Activated naive CD4-positive, alpha-beta T cell treated with anti-CD3 and anti-CD28 coated beads, Interleukin-2, amount 50 U/mL, for 24 hours (primary cell): ENCODE data around the gene PLK2.

Experiments used
- H3K27ac Mint-ChIP-seq: one replicate; pipeline ENCODE4 v1.8.0; 2021; ENCODE audit warnings: mild to moderate bottlenecking, mixed read lengths
- H3K27me3 Mint-ChIP-seq: one replicate; pipeline ENCODE4 v1.8.0; 2021; ENCODE audit warnings: mixed read lengths
- H3K36me3 Mint-ChIP-seq: one replicate; pipeline ENCODE4 v1.8.0; 2021; ENCODE audit warnings: mixed read lengths
- H3K4me1 Mint-ChIP-seq: one replicate; pipeline ENCODE4 v1.8.0; 2021; ENCODE audit warnings: mixed read lengths
- H3K4me3 Mint-ChIP-seq: one replicate; pipeline ENCODE4 v1.8.0; 2021; ENCODE audit warnings: mild to moderate bottlenecking, mixed read lengths
- H3K9me3 Mint-ChIP-seq: one replicate; pipeline ENCODE4 v1.8.0; 2021; ENCODE audit warnings: mixed read lengths

PLK2 gene

GRCh38 chr5:58440901-58441460 is 18.9 kb downstream of the PLK2 start:
- no peaks in the 10 kb centered on the region for H3K9me3 Mint-ChIP-seq
- H3K27me3 Mint-ChIP-seq, result peaks cover 3% of the 10 kb centered on the region
- H3K27ac Mint-ChIP-seq, result no peak overlapping the region
- no peaks in the 10 kb centered on the region for H3K36me3 Mint-ChIP-seq
- no peak overlapping the region for H3K4me3 Mint-ChIP-seq
- no peaks in the 10 kb centered on the region for H3K4me1 Mint-ChIP-seq

GRCh38 chr5:58439094-58439644 is 20.7 kb downstream of the PLK2 start:
- Mint-ChIP-seq H3K27me3 (no peaks in the 10 kb centered on the region), H3K9me3 (no peaks in the 10 kb centered on the region), H3K27ac (no peak overlapping the region), H3K4me3 (no peak overlapping the region), H3K36me3 (no peaks in the 10 kb centered on the region), H3K4me1 (peaks cover 5% of the 10 kb centered on the region)

GRCh38 chr5:58437661-58438060 is 22.2 kb downstream of the PLK2 start:
- no peak overlapping the region for H3K27ac Mint-ChIP-seq
- H3K9me3 Mint-ChIP-seq, result no peaks in the 10 kb centered on the region
- peaks cover 5% of the 10 kb centered on the region for H3K4me1 Mint-ChIP-seq
- no peak overlapping the region for H3K4me3 Mint-ChIP-seq
- no peaks in the 10 kb centered on the region for H3K36me3 Mint-ChIP-seq
- H3K27me3 Mint-ChIP-seq, result no peaks in the 10 kb centered on the region

- Mint-ChIP-seq H3K36me3 (no peaks in the 10 kb centered on the region), H3K27me3 (peaks cover 2% of the 10 kb centered on the region), H3K27ac (no peak overlapping the region), H3K4me1 (peaks cover 5% of the 10 kb centered on the region), H3K9me3 (no peaks in the 10 kb centered on the region), H3K4me3 (no peak overlapping the region)
Observed at GRCh38 chr5:58431832-58432231, 28.1 kb downstream of the PLK2 start.

- no peak overlapping the region for H3K4me3 Mint-ChIP-seq
- H3K27ac Mint-ChIP-seq, result no peak overlapping the region
- no peaks in the 10 kb centered on the region for H3K4me1 Mint-ChIP-seq
- peaks cover 8% of the 10 kb centered on the region for H3K27me3 Mint-ChIP-seq
- no peaks in the 10 kb centered on the region for H3K36me3 Mint-ChIP-seq
- H3K9me3 Mint-ChIP-seq, result no peaks in the 10 kb centered on the region
Observed at GRCh38 chr5:58412932-58413331, 47.0 kb downstream of the PLK2 start.

GRCh38 chr5:58412081-58412480 is 47.8 kb downstream of the PLK2 start:
- no peaks in the 10 kb centered on the region for H3K9me3 Mint-ChIP-seq

GRCh38 chr5:58411372-58411771 is 48.5 kb downstream of the PLK2 start:
- H3K27ac Mint-ChIP-seq, result no peak overlapping the region
- H3K27me3 Mint-ChIP-seq, result peaks cover 8% of the 10 kb centered on the region
- H3K36me3 Mint-ChIP-seq, result no peaks in the 10 kb centered on the region
- no peaks in the 10 kb centered on the region for H3K4me1 Mint-ChIP-seq
- no peaks in the 10 kb centered on the region for H3K9me3 Mint-ChIP-seq
- no peak overlapping the region for H3K4me3 Mint-ChIP-seq

More at GRCh38 chr5:58412081-58412480, 47.8 kb downstream of the PLK2 start:
- H3K4me3 Mint-ChIP-seq, result no peak overlapping the region
- H3K27me3 Mint-ChIP-seq, result peaks cover 8% of the 10 kb centered on the region
- no peaks in the 10 kb centered on the region for H3K4me1 Mint-ChIP-seq
- no peak overlapping the region for H3K27ac Mint-ChIP-seq
- H3K36me3 Mint-ChIP-seq, result no peaks in the 10 kb centered on the region

GRCh38 chr5:58410441-58410840 is 49.4 kb downstream of the PLK2 start:
- H3K27ac Mint-ChIP-seq, result no peak overlapping the region
- peaks cover 8% of the 10 kb centered on the region for H3K27me3 Mint-ChIP-seq
- no peaks in the 10 kb centered on the region for H3K4me1 Mint-ChIP-seq
- no peaks in the 10 kb centered on the region for H3K36me3 Mint-ChIP-seq
- H3K4me3 Mint-ChIP-seq, result no peak overlapping the region
- H3K9me3 Mint-ChIP-seq, result no peaks in the 10 kb centered on the region

- H3K27me3 Mint-ChIP-seq, result peaks cover 10% of the 10 kb centered on the region
- no peaks in the 10 kb centered on the region for H3K36me3 Mint-ChIP-seq
- H3K4me1 Mint-ChIP-seq, result no peaks in the 10 kb centered on the region
- H3K4me3 Mint-ChIP-seq, result no peak overlapping the region
- no peaks in the 10 kb centered on the region for H3K9me3 Mint-ChIP-seq
- no peak overlapping the region for H3K27ac Mint-ChIP-seq
Observed at GRCh38 chr5:58407042-58407719, 52.7 kb downstream of the PLK2 start.

GRCh38 chr5:58406394-58406793 is 53.5 kb downstream of the PLK2 start:
- no peaks in the 10 kb centered on the region for H3K36me3 Mint-ChIP-seq
- H3K27ac Mint-ChIP-seq, result no peak overlapping the region
- H3K27me3 Mint-ChIP-seq, result peaks cover 10% of the 10 kb centered on the region
- no peaks in the 10 kb centered on the region for H3K4me1 Mint-ChIP-seq
- H3K9me3 Mint-ChIP-seq, result no peaks in the 10 kb centered on the region
- H3K4me3 Mint-ChIP-seq, result no peak overlapping the region

GRCh38 chr5:58405175-58405574 is 54.7 kb downstream of the PLK2 start:
- Mint-ChIP-seq H3K36me3 (no peaks in the 10 kb centered on the region), H3K4me3 (no peak overlapping the region), H3K9me3 (no peaks in the 10 kb centered on the region), H3K4me1 (no peaks in the 10 kb centered on the region), H3K27me3 (peaks cover 10% of the 10 kb centered on the region), H3K27ac (no peak overlapping the region)

- no peaks in the 10 kb centered on the region for H3K36me3 Mint-ChIP-seq
- no peak overlapping the region for H3K4me3 Mint-ChIP-seq
- peaks cover 10% of the 10 kb centered on the region for H3K27me3 Mint-ChIP-seq
- H3K4me1 Mint-ChIP-seq, result no peaks in the 10 kb centered on the region
- no peaks in the 10 kb centered on the region for H3K9me3 Mint-ChIP-seq
- H3K27ac Mint-ChIP-seq, result no peak overlapping the region
Observed at GRCh38 chr5:58404734-58405133, 55.2 kb downstream of the PLK2 start.
